Keratinocyte (primary cell): ENCODE results near the gene TP53BP2. TPM values are rescaled to one million over a fixed set of nuclear protein-coding genes. Genes with fewer than 3 reads are reported as not detected.
A peak's percentile ranks its signal among the peaks of the same experiment; 100 is the strongest.

Source experiments
- DNase-seq: peaks from one replicate; pipeline ENCODE4 v3.0.0-alpha.2; 2011; ENCODE audit warnings: low read depth, missing footprints, low spot score
- FAIRE-seq: peaks from 2 replicates; lab custom pipeline; 2011; peaks lifted over from hg19 to GRCh38; lab: Jason Lieb, UNC
- H2AFZ ChIP-seq: 2 replicates; pipeline ENCODE4 v1.6.0; 2012; ENCODE audit warnings: low read length, control low read depth, inconsistent platforms; ENCODE audit not compliant: control insufficient read depth
- H3K27ac ChIP-seq: 2 replicates; pipeline ENCODE4 v1.5.1; 2011; ENCODE audit warnings: low read length; ENCODE audit not compliant: control insufficient read depth, insufficient read depth
- H3K27me3 ChIP-seq: 3 replicates; pipeline ENCODE4 v1.6.0; 2011; ENCODE audit warnings: low read length; ENCODE audit not compliant: control insufficient read depth, insufficient read depth; ENCODE audit errors: extremely low read depth
- H3K36me3 ChIP-seq, 2 experiments: 2 replicates in 1 of 2; 3 replicates in 1 of 2; pipeline ENCODE4 v1.5.1; 2011; ENCODE audit warnings: low read length in 2 of 2, mild to moderate bottlenecking in 1 of 2; ENCODE audit not compliant: control insufficient read depth in 2 of 2, insufficient read depth in 2 of 2; ENCODE audit errors: extremely low read depth in 1 of 2
- H3K4me1 ChIP-seq: 3 replicates; pipeline ENCODE4 v1.5.1; 2011; ENCODE audit warnings: low read length; ENCODE audit not compliant: control insufficient read depth, insufficient read depth; ENCODE audit errors: extremely low read depth
- H3K4me2 ChIP-seq: 3 replicates; pipeline ENCODE4 v1.6.0; 2011; ENCODE audit warnings: low read depth, low read length; ENCODE audit not compliant: control insufficient read depth, insufficient read depth; ENCODE audit errors: extremely low read depth
- H3K4me3 ChIP-seq, 3 experiments: fragments of 200-600 bp in 1 of 3; sonication (generic) in 1 of 3; 2 replicates in 2 of 3; 3 replicates in 1 of 3; pipeline ENCODE4 v1.5.1; 2011 to 2016; ENCODE audit warnings: low read length in 3 of 3, mild to moderate bottlenecking in 3 of 3, control low read depth in 2 of 3, inconsistent platforms in 1 of 3, low read depth in 1 of 3, mixed read lengths in 1 of 3, mixed run types in 1 of 3, moderate library complexity in 1 of 3; ENCODE audit not compliant: control insufficient read depth in 2 of 3, insufficient read depth in 2 of 3; ENCODE audit errors: extremely low read depth in 1 of 3
- H3K79me2 ChIP-seq: 2 replicates; pipeline ENCODE4 v1.6.0; 2012; ENCODE audit warnings: low read length; ENCODE audit not compliant: control insufficient read depth, insufficient read depth
- H3K9ac ChIP-seq: 3 replicates; pipeline ENCODE4 v1.6.0; 2011; ENCODE audit warnings: low read length; ENCODE audit not compliant: control insufficient read depth, insufficient read depth; ENCODE audit errors: extremely low read depth
- H3K9me1 ChIP-seq: 3 replicates; pipeline ENCODE4 v1.6.0; 2011; ENCODE audit warnings: low read length; ENCODE audit not compliant: control insufficient read depth, insufficient read depth; ENCODE audit errors: extremely low read depth
- H3K9me3 ChIP-seq: 2 replicates; pipeline ENCODE4 v1.5.1; 2012; ENCODE audit warnings: low read depth, low read length; ENCODE audit not compliant: control insufficient read depth
- H4K20me1 ChIP-seq: 3 replicates; pipeline ENCODE4 v1.6.0; 2011; ENCODE audit warnings: low read length; ENCODE audit not compliant: control insufficient read depth, insufficient read depth; ENCODE audit errors: extremely low read depth
- EZH2 ChIP-seq: IDR thresholded peaks from one replicate; pipeline ENCODE4 v1.6.1; 2012; ENCODE audit warnings: inconsistent platforms, mild to moderate bottlenecking, low read length, moderate library complexity
- dilution Hi-C: fragments of 300-500 bp; cut with MboI; formaldehyde crosslinking; loops from one replicate; pipeline ENCODE4 v1.7.0; 2020; ENCODE audit warnings: low sequenced_read_pairs; ENCODE audit not compliant: extremely low pct_ligation_motif_present
- polyA plus RNA-seq, 5 experiments: library from polyadenylated mRNA; depleted of rRNA in 3 of 5; stranded (reverse) in 3 of 5; stranded (forward) in 1 of 5; unstranded in 1 of 5; fragments of >200 nt; gene quantifications; 1 replicate in 1 of 5; 2 replicates in 3 of 5; 3 replicates in 1 of 5; pipeline versions ENCODE4 v1.2.1 to v1.2.3, GENCODE V29; 2011 to 2012; ENCODE audit warnings: missing spikeins in 2 of 5, low read depth in 1 of 5, low replicate concordance in 1 of 5
- TF ChIP-seq, protein P1 (sequence below), 3 experiments: IDR thresholded peaks in 1 of 3; conservative IDR thresholded peaks in 1 of 3; optimal IDR thresholded peaks in 1 of 3; 2 replicates in 2 of 3; 3 replicates in 1 of 3; pipeline versions ENCODE3 to v1.5.1; 2011; ENCODE audit warnings: low read length in 3 of 3, mild to moderate bottlenecking in 3 of 3, moderate library complexity in 2 of 3, control low read depth in 1 of 3, inconsistent platforms in 1 of 3; ENCODE audit not compliant: insufficient read depth in 2 of 3; ENCODE audit errors: extremely low read depth in 1 of 3

Gene TP53BP2
- polyA plus RNA-seq, 1 donor (not counting 4 experiments of a cell fraction or from before 2014, with no cell fraction given), result 22.5 TPM

- Histone ChIP-seq H3K9me1 (no peaks in the 10 kb centered on the region), H3K27me3 (no peaks in the 10 kb centered on the region), H3K9ac (no peak overlapping the region), H3K9me3 (no peaks in the 10 kb centered on the region), H3K79me2 (peaks cover 26% of the 10 kb centered on the region), H3K4me3 (no peak overlapping the region), H3K27ac (no peak overlapping the region), H2AFZ (no peak overlapping the region), H3K4me1 (peaks cover 7% of the 10 kb centered on the region), H3K4me2 (no peak overlapping the region), H3K36me3 (no peaks in the 10 kb centered on the region), H4K20me1 (no peaks in the 10 kb centered on the region)
- DNase-seq (no peak), FAIRE-seq (no peak)
- dilution Hi-C loops, result no loop called here
- TF ChIP-seq, protein P1, sequence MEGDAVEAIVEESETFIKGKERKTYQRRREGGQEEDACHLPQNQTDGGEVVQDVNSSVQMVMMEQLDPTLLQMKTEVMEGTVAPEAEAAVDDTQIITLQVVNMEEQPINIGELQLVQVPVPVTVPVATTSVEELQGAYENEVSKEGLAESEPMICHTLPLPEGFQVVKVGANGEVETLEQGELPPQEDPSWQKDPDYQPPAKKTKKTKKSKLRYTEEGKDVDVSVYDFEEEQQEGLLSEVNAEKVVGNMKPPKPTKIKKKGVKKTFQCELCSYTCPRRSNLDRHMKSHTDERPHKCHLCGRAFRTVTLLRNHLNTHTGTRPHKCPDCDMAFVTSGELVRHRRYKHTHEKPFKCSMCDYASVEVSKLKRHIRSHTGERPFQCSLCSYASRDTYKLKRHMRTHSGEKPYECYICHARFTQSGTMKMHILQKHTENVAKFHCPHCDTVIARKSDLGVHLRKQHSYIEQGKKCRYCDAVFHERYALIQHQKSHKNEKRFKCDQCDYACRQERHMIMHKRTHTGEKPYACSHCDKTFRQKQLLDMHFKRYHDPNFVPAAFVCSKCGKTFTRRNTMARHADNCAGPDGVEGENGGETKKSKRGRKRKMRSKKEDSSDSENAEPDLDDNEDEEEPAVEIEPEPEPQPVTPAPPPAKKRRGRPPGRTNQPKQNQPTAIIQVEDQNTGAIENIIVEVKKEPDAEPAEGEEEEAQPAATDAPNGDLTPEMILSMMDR (optimal IDR thresholded peaks at IDR 0.05 in 1 of 3, IDR thresholded peaks at IDR 0.05 in 1 of 3, conservative IDR thresholded peaks at IDR 0.05 in 1 of 3; ENCODE audit: extremely low read depth in 1 of 3, insufficient read depth in 2 of 3, low read length in 3 of 3), result no peak
- no peak for TF ChIP-seq EZH2
Measured at GRCh38 chr1:223847781-223848345, 2.1 kb upstream of the TP53BP2 start.

- Histone ChIP-seq H4K20me1 (no peaks in the 10 kb centered on the region), H3K4me3 (peak overlapping the region; percentile 64 to 83 (median 81)), H3K9me3 (no peaks in the 10 kb centered on the region), H3K36me3 (no peaks in the 10 kb centered on the region), H3K79me2 (peaks cover 51% of the 10 kb centered on the region), H3K27me3 (no peaks in the 10 kb centered on the region), H3K27ac (peak overlapping the region; percentile 95), H3K9ac (peak overlapping the region; percentile 95), H3K4me1 (peaks cover 10% of the 10 kb centered on the region), H3K4me2 (peak overlapping the region; percentile 97), H2AFZ (peak overlapping the region; percentile 57), H3K9me1 (no peaks in the 10 kb centered on the region)
- FAIRE-seq, result peak; percentile 13
- dilution Hi-C loops, result no loop called here
- no peak for DNase-seq
- TF ChIP-seq, protein P1 (optimal IDR thresholded peaks at IDR 0.05 in 1 of 3, IDR thresholded peaks at IDR 0.05 in 1 of 3, conservative IDR thresholded peaks at IDR 0.05 in 1 of 3; ENCODE audit: extremely low read depth in 1 of 3, insufficient read depth in 2 of 3, low read length in 3 of 3), result no peak
Measured at GRCh38 chr1:223845037-223845809, 524 bp downstream of the TP53BP2 start.
